Measurements from ENCODE around the gene LY6G5C.

GRCh38 chr6:31691564-31692108 lies 10.8 kb upstream of the LY6G5C start:
- no peak for TF ChIP-seq CTCF (IDR thresholded peaks at IDR 0.05)
- no peak for TF ChIP-seq POLR2A (IDR thresholded peaks at IDR 0.05)

All from esophagus squamous epithelium (tissue), 4 donors.